Endodermal cell (in vitro differentiated cells): ENCODE measurements around the gene FRS2. TPM values are rescaled to one million over a fixed set of nuclear protein-coding genes. Genes with fewer than 3 reads are reported as not detected.

Experiments
- DNase-seq: peaks from one replicate; pipeline ENCODE4 v3.0.0-alpha.2; 2017
- H3K27ac ChIP-seq: 2 replicates; pipeline ENCODE4 v1.5.1; 2013; ENCODE audit warnings: mild to moderate bottlenecking, low read depth, low read length, moderate library complexity
- H3K27me3 ChIP-seq: 2 replicates; pipeline ENCODE4 v1.6.1; 2013; ENCODE audit warnings: mild to moderate bottlenecking, low read length, moderate library complexity; ENCODE audit not compliant: insufficient read depth, control insufficient read depth, poor library complexity, severe bottlenecking
- H3K36me3 ChIP-seq: 2 replicates; pipeline ENCODE4 v1.7.0; 2013; ENCODE audit warnings: mild to moderate bottlenecking, low read length, moderate library complexity; ENCODE audit not compliant: control insufficient read depth, insufficient read depth
- H3K4me1 ChIP-seq: one replicate; pipeline ENCODE4 v1.7.0; 2013; ENCODE audit warnings: low read length; ENCODE audit not compliant: control insufficient read depth, insufficient read depth
- H3K4me3 ChIP-seq: 2 replicates; pipeline ENCODE4 v1.5.1; 2013; ENCODE audit warnings: mild to moderate bottlenecking, low read length, moderate library complexity
- H3K9ac ChIP-seq: 2 replicates; pipeline ENCODE4 v1.6.1; 2013; ENCODE audit warnings: mild to moderate bottlenecking, low read length, moderate library complexity; ENCODE audit not compliant: poor library complexity, severe bottlenecking; ENCODE audit errors: extremely low read depth
- H3K9me3 ChIP-seq: 2 replicates; pipeline ENCODE4 v1.6.1; 2013; ENCODE audit warnings: mild to moderate bottlenecking, low read length, moderate library complexity; ENCODE audit not compliant: control insufficient read depth
- H3K27ac Mint-ChIP-seq: 2 replicates; pipeline ENCODE4 v1.8.0; 2020; ENCODE audit warnings: mixed read lengths
- H3K27me3 Mint-ChIP-seq: 2 replicates; pipeline ENCODE4 v1.8.0; 2021; ENCODE audit warnings: mild to moderate bottlenecking, mixed read lengths; ENCODE audit not compliant: insufficient read depth
- H3K36me3 Mint-ChIP-seq: 2 replicates; pipeline ENCODE4 v1.8.0; 2020; ENCODE audit warnings: low read depth, mixed read lengths
- H3K4me1 Mint-ChIP-seq: 2 replicates; pipeline ENCODE4 v1.8.0; 2020; ENCODE audit warnings: mixed read lengths
- H3K4me3 Mint-ChIP-seq: 2 replicates; pipeline ENCODE4 v1.8.0; 2020; ENCODE audit warnings: mild to moderate bottlenecking, moderate library complexity, mixed read lengths
- H3K9me3 Mint-ChIP-seq: 2 replicates; pipeline ENCODE4 v1.8.0; 2020; ENCODE audit warnings: mild to moderate bottlenecking, mixed read lengths
- WGBS, 2 experiments: methylation state at CpG; one replicate each; pipeline versions ENCODE4 v1.1.5 to v1.1.7; 2013; ENCODE audit warnings: missing lambda C conversion rate in 2 of 2, mixed read lengths in 1 of 2; ENCODE audit not compliant: insufficient coverage in 1 of 2, insufficient read length in 1 of 2; 5-methylcytosine and 5-hydroxymethylcytosine counted together
- total RNA-seq, 2 donors: library from RNA; stranded (reverse); fragmentation: NEBNext Ultra II Directional in 1 of 2; extraction: Animal tissue kit (Norgen Biotek cat#: 25700) in 1 of 2; gene quantifications; 2 replicates in 1 of 2; 3 replicates in 1 of 2; pipeline ENCODE4 v1.2.1, GENCODE V29; 2021
- TF ChIP-seq, protein P1 (sequence below): fragments of 200-600 bp; sonication (generic); conservative IDR thresholded peaks from 2 replicates; pipeline ENCODE4 v1.5.0; 2021; ENCODE audit warnings: antibody characterized with exemption, mild to moderate bottlenecking

FRS2 gene
- total RNA-seq, 2 donors from 2014 or later, result 63.1 to 65.8 TPM

DNA sequence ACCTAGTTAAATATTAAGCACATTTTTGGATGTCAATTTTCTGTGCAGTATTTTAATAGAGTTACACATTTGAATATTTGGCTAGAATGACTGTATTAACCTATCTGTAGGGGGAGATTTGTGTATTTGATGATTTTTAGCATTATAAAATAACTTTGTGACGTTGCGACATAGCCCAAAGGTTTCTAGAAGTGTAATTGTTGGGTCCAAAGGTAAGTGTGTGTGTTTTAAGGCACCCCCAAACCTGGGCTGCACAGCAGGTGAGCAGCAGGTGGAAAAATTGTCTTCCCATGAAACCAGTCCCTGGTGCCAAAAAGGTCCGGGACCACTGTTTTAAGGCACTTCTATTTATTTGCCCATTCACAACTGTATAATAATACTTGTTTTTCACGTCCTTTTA is 118.3 kb downstream of the FRS2 start:
- 95 to 100% methylated on average over 4 of the region's 4 CpGs for WGBS, 2 experiments
- H3K27me3 Mint-ChIP-seq, result no peaks in the 10 kb centered on the region
- no peak overlapping the region for H3K9ac ChIP-seq
- H3K27me3 ChIP-seq, result no peaks in the 10 kb centered on the region
- no peak overlapping the region for H3K4me3 ChIP-seq
- no peak for DNase-seq
- no peaks in the 10 kb centered on the region for H3K9me3 Mint-ChIP-seq
- peaks cover 66% of the 10 kb centered on the region for H3K36me3 Mint-ChIP-seq
- H3K36me3 ChIP-seq, result peaks cover 73% of the 10 kb centered on the region
- H3K4me1 ChIP-seq, result no peaks in the 10 kb centered on the region
- no peak overlapping the region for H3K27ac Mint-ChIP-seq
- no peak overlapping the region for H3K4me3 Mint-ChIP-seq
- TF ChIP-seq, protein P1, sequence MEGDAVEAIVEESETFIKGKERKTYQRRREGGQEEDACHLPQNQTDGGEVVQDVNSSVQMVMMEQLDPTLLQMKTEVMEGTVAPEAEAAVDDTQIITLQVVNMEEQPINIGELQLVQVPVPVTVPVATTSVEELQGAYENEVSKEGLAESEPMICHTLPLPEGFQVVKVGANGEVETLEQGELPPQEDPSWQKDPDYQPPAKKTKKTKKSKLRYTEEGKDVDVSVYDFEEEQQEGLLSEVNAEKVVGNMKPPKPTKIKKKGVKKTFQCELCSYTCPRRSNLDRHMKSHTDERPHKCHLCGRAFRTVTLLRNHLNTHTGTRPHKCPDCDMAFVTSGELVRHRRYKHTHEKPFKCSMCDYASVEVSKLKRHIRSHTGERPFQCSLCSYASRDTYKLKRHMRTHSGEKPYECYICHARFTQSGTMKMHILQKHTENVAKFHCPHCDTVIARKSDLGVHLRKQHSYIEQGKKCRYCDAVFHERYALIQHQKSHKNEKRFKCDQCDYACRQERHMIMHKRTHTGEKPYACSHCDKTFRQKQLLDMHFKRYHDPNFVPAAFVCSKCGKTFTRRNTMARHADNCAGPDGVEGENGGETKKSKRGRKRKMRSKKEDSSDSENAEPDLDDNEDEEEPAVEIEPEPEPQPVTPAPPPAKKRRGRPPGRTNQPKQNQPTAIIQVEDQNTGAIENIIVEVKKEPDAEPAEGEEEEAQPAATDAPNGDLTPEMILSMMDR, result no peak
- H3K9me3 ChIP-seq, result no peaks in the 10 kb centered on the region
- H3K4me1 Mint-ChIP-seq, result no peaks in the 10 kb centered on the region
- no peak overlapping the region for H3K27ac ChIP-seq

DNA sequence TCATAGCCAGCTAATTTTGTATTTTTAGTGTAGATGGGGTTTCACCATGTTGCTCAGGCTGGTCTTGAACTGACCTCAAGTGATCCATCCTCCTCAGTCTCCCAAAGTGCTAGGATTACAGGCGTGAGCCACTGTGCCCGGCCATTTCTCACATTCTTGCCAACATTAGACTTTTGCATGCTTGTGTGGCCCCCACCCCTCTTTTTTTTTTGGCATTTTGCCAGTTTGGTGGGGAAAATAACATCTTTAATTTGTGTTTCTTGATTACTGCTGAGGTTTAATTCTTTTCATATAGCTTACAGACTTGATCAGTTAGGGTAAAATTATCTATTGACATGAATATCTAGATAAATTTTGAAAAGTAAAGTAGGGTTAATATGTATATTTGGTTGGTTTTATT is 118.9 kb downstream of the FRS2 start:
- H3K4me1 ChIP-seq, result no peaks in the 10 kb centered on the region
- H3K9me3 ChIP-seq, result no peaks in the 10 kb centered on the region
- DNase-seq, result no peak
- peaks cover 72% of the 10 kb centered on the region for H3K36me3 Mint-ChIP-seq
- peaks cover 79% of the 10 kb centered on the region for H3K36me3 ChIP-seq
- no peaks in the 10 kb centered on the region for H3K4me1 Mint-ChIP-seq
- no peak overlapping the region for H3K27ac ChIP-seq
- 100% methylated on average over 2 of the region's 2 CpGs for WGBS, 2 experiments
- no peaks in the 10 kb centered on the region for H3K27me3 Mint-ChIP-seq
- TF ChIP-seq, protein P1, result no peak
- H3K9ac ChIP-seq, result no peak overlapping the region
- no peak overlapping the region for H3K4me3 ChIP-seq
- no peak overlapping the region for H3K4me3 Mint-ChIP-seq
- no peaks in the 10 kb centered on the region for H3K9me3 Mint-ChIP-seq
- H3K27ac Mint-ChIP-seq, result no peak overlapping the region
- no peaks in the 10 kb centered on the region for H3K27me3 ChIP-seq

DNA sequence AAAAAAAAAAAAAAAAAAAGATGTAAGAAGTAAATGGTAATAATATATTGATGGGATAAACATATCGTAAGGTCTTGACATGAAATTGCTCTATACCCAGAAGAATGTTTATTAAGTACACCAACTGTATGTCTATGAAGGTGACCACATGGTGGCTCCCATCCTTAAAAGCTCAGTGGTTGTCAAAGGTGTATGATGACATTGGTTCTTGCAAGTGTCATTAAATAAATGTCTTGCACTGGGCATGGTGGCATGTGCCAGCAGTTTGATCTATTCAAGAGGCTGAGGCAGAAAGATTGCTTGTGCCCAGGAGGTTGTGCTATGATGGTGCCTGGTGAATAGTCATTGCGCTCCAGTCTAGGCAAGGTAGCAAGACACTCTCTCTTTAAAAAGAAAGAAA is 125.5 kb downstream of the FRS2 start:
- Histone ChIP-seq H3K27ac (no peak overlapping the region), H3K4me1 (no peaks in the 10 kb centered on the region), H3K36me3 (peaks cover 100% of the 10 kb centered on the region), H3K9me3 (no peaks in the 10 kb centered on the region), H3K4me3 (no peak overlapping the region), H3K9ac (no peak overlapping the region), H3K27me3 (no peaks in the 10 kb centered on the region)
- no peaks in the 10 kb centered on the region for H3K27me3 Mint-ChIP-seq
- no peak for DNase-seq
- TF ChIP-seq, protein P1, result no peak
- H3K4me3 Mint-ChIP-seq, result no peak overlapping the region
- no peaks in the 10 kb centered on the region for H3K4me1 Mint-ChIP-seq
- H3K27ac Mint-ChIP-seq, result no peak overlapping the region
- H3K9me3 Mint-ChIP-seq, result no peaks in the 10 kb centered on the region
- peaks cover 85% of the 10 kb centered on the region for H3K36me3 Mint-ChIP-seq
- 71 to 94% methylated on average over 1 to 2 of the region's 2 CpGs for WGBS, 2 experiments
